Adrenal gland (tissue), 5 donors: Measurements from ENCODE around the gene EPHA6.

Experiments used
- CTCF ChIP-seq, 6 experiments: fragments of 450-650 bp in 4 of 6; fragments of 200-600 bp in 2 of 6; sonication (generic) in 1 of 6; IDR thresholded peaks; 1 replicate in 5 of 6; 2 replicates in 1 of 6; pipeline versions ENCODE4 v1.5.1 to v1.8.0; 2016 to 2021; ENCODE audit warnings: antibody characterized with exemption in 6 of 6, mild to moderate bottlenecking in 2 of 6, moderate library complexity in 1 of 6
- POLR2A ChIP-seq, 2 donors: fragments of 450-650 bp; IDR thresholded peaks; one replicate each; pipeline ENCODE4 v1.6.1; 2017; ENCODE audit warnings: antibody characterized with exemption in 2 of 2, mild to moderate bottlenecking in 2 of 2, moderate library complexity in 1 of 2
- donor health status: DM: no; HTN: no; CAD: no.

DNA sequence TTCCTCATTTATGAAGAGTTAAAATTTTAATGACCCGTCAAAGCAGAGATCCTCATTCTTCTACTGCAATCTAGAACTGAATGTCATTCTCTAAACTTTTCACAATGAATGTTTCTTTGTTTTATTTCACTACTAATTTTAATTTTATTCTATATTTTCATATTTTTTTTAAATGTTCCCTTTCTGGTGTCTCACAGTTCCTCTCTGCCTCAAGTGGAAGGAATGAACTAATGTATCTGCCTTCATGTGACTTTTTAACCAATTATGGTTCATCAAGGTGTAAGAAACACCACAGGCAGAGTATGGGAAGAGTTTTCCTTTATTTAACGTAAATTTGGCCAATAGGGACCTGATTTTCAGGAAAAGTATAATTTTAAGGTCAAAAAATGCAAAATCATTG, 441.7 kb downstream of the EPHA6 start:
- TF ChIP-seq CTCF (IDR thresholded peaks at IDR 0.05) = no peak
- no peak for TF ChIP-seq POLR2A (IDR thresholded peaks at IDR 0.05)
